Myocyte (in vitro differentiated cells): ENCODE results near the gene MYO18B. TPM values are rescaled to one million over a fixed set of nuclear protein-coding genes. Genes with fewer than 3 reads are reported as not detected.
A peak's percentile ranks its signal among the peaks of the same experiment; 100 is the strongest.

Experiments
- DNase-seq: peaks from one replicate; pipeline ENCODE4 v3.0.0-alpha.2; 2012; ENCODE audit warnings: low read depth
- total RNA-seq: library from RNA; depleted of rRNA; stranded (reverse); fragments of >200 nt; gene quantifications from 2 replicates; pipeline ENCODE4 v1.2.3, GENCODE V29; 2014

The MYO18B gene
- total RNA-seq, 1 donor from 2014 or later = 165 TPM

DNA sequence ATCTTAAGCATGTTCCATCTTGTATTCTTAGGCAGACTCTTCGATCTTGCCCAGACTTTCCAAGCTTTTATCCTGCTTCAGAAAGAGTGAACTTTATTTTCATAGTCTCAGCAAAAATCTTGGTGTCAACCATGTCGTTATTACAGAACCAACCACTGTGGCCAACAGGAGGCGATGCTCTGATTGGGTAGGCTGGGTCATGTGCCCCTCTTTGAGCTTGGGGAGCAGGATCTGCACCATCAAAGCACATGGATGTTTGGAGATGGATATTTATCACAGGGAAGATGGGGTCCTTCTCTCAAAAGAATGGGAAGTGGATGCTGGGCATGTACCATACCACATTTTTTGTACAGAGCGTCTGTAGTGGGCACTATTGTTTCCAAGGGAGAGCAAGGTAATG, 197.4 kb downstream of the MYO18B start:
- no peak for DNase-seq

DNA sequence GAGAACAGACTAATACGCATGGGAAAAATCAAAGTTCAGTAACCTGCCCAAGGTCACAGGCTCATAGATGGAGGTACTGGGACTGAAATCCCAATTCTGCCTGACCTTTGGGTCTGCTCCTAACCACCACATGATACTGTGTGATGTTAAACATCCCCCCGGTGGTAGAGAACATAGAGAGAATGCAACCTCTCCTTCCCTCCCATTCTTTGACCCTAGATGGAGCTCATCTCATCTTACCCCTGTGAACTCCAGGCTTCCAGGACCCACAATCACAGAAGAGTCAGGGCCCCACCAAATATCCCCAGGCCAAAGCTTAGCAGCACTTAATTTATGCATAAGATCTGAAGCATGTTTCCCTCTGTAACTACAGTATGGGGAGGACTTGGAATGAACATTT, 198.5 kb downstream of the MYO18B start:
- DNase-seq = no peak

DNA sequence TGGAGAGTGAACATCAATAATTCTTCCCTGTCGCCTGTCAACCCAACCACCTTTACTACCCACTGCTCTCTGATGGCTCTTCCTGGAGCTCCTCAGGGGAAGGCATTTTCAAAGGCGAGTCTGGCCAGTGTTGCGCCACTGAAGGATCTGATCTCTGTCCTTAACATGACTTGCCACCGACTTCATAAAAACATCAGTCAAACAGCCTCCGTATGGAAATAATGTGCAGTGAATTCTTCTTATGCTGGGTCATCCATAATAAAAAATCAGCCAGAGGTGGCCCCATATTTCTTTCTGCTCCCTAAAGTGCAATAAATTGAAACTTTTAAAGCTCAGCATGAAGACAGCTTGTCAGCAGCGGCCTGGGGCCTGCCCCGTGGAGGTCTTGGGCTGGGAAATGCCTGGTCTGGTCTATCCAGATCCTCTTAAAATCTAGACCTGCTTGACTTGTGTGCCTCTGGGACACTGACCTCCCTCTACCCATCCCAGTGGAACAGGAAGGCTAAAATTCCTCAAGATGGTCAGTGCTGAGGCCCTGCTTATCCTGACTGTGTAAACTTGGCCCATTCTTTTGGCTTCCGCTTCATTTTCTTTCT, 199.5 kb downstream of the MYO18B start:
- DNase-seq = peak; percentile 17

DNA sequence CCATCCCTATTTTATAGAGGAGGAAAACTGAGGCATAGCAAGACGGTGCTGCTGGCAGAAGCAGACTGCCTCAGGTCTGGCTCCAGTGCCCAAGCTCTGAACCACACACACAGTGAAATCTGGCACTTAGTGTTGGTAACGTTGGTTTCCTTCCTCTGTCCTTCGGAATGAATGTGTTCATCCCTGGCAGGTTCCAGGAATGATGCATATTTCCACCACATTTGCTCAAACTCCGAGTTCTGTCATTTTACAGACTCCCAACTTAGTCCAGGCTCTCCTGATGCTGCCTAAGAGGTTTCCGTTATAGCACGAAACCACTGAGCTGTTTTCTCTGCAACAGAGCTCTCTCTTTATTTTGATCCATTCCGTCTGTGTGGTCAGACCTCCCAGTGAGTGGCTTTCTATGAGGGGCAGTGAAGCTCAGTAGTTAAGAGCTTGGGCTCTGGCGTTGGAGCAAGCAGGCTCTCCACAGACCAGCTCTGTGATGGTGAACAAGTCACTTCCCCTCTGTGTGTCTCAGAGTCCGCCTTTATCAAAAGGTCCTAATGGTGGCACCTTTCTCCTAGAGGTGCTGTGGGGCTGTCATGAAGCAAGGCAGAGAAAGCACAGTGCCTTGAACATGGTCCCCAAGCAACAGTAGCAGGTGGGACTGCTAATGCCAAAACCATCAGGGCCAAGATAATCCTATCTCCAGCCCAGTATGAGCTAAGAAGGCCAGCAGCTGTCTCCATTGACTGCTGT, 200.3 kb downstream of the MYO18B start:
- peak; percentile 88 for DNase-seq

DNA sequence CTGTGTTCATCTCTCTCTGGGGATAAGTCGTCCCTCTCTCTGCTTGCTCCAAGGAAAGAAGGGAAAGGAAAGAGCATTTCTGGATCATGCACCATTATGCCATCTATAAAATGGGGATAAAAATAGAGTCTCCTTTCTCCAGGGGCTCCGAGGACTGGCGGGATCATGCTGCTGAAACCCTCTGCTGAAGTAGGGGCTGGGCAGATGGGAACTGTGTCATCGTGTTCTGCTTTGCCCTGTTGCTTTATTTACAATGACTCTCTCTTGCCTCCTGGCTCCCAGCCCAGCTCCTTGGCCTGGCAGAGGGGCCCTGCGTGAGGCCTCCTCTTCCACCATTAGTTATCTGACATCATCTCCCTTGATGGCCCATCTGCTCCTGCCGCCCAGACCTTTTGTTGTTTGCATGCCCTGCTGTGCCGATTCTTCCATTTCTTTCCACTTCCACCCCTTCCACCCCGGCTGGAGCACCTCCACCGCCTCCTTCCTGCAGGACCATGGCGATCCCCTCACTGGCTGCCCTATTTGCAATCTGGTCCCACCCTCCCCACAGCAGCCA, 200.9 kb downstream of the MYO18B start:
- DNase-seq = peak; percentile 91

DNA sequence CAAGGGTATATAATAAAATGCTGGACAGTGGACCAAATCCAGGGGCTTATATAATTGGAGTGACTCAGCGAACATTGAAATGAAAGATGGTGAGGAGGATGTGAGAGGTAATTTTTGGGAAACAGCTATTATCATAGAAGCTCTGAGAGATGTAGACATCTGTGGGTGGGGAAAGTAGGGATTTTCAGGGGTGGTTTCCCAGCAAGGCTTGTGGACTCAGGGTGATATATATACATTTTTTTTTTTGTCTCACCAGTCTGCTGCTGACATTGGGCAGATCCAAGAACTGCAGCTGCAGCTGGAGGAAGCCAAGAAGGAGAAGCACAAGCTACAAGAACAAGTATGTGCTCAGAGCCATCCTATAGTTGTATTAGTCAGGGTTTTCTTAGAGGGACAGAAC, 208.1 kb downstream of the MYO18B start:
- DNase-seq = no peak

DNA sequence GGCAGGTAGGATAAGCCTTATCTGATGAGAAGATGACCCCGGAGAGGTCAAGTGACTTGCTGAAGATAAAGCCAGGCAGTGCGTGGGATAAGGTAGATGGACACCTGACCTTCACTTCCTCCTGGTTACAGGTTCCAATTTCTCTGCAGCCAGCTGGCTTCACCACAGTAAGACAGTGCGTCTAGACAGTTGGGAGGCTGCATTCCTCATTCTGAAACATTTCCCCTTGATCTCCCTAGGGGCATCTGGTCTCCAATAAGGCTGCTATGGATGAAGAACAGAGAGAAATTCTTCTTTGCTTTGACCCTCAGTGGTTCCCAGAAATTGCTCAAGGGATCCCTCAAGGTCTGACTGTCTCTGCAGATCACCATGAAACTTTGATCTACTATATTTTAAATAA, 211.3 kb downstream of the MYO18B start:
- no peak for DNase-seq

DNA sequence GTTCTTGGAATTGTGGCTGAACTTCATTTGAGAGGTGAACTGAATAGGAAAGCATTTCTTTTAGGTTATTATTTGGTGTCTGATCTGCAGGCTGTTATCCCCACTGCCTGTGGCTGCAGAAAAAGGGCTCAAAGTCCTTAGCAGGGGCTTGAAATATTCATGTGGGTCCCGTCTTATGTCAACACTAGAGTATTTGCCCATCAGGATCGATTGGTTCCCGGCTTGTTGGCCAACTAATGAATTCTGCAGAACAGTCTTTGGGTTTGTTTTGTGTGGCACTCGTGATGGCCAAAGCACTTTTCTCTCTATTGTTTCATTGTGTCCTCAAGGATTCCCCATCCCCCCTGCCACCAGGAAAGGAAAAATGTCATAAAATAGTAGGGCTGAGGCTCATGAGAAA, 211.9 kb downstream of the MYO18B start:
- DNase-seq = no peak

DNA sequence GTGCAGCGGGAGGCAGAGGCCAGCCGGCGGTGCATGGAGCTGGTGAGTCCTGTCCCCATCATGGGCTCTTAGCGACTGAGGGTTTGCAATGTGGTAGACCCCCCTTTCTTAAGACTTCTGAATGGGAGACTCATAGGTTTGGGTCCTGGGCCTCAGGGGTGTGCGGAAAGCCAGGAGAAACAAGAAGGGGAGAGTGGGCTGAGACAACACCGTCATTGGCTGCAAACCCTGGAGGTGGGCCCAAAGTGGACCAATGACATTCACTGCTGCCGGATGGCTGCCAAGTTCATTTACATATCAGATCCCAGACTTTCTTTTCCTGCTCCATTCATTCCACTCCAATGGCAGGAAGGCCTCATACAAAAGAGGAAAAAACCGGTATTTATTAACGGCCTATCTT, 213.3 kb downstream of the MYO18B start:
- no peak for DNase-seq

DNA sequence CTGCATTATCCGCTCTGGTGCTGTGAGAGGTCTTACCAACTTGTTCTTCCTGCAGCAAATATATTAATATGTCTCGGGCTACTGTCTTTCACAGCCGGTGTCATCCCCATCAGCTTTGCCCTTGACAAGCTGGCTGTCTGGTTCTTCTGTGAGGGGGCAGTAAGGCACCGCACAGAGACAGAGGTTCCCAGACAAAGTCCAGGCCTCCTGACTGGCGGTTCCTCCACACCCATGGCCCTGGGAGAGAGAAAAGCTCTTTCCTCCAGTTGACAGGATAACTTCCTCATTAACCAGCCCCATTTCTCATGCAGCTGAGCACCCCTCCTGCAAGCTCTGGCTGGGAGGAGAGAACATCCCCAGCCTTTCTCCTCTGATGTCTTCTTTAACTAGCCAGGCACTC, 214.8 kb downstream of the MYO18B start:
- no peak for DNase-seq

DNA sequence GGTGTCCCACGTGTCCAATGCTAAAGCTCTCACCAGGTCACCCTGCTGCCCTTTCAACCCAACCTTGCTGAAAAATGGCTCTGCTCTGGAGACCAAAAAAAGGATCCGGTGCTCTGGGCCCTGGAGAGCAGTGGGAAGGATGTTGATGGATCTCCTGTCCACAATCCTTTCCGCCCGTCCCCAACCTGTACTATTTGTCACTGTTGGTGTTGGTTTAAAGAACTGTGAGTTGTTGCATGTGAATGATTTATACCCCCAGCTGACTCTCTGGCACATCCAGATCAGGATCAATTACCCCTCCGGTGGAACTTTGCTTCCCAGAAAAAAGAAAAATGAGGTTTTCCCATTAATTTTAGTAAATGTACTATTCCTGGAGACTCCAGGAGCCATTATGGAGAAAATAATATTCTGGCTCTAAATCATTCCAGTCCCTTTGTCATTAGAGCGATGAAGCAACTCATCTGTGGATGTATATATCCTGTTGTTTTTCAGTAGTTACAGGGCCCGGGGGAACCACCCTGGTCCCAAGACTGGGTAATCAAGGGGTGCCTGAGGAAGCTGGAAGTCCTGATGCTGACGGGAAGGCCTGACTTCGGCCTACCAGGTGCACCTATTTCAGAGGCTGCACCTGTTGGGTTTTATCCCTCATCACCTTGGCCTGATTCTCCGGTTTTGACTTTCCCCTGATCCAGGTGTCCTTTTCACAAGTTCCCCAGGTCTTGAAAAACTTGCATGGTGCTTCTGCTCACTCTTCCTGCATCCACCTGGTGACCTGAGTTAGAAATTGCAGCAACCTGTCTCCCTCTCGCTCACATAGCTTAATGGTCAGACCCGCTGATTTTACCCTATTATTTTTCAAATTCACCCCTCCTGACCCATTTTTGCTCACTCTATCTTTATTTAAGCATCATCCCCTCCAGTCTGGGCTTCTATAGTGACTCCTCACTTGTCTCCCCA, 218.1 kb downstream of the MYO18B start:
- DNase-seq = no peak

DNA sequence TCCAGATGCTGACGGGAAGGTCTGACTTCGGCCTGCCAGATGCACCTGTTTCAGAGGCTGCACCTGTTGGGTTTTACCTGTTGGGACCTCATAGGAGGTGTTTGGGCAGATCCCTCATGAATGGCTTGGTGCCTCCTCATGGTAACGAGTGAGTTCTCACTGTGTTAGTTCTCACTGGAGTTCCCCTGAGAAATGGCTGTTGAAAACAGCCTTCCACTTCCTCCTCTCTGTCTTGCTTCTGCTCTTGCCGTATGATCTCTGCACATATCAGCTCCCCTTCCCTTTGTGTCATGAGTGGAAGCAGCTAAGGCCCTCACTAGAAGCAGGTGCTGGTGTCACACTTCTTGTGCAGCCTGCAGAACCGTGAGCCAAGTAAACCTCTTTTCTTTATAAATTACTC, 219.7 kb downstream of the MYO18B start:
- DNase-seq = no peak

DNA sequence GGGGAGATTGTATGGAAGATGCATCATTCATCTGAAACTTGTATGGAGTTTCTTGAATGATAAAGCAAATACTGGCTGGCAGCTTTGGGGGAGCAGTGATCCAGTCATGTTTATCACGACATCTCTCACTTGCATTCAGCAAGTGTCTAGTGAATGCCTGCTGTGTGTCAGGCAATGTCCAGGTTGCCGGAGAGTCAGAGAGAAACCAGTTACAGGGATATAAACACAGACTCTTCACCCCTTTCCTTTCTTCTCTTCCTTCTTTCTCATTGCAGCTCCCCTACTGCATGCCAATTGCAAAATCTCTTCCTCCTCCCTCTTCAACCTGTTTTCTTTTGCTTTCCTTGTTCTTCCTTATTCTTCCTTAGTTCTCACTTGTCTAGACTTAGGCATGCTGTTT, 220.7 kb downstream of the MYO18B start:
- no peak for DNase-seq

DNA sequence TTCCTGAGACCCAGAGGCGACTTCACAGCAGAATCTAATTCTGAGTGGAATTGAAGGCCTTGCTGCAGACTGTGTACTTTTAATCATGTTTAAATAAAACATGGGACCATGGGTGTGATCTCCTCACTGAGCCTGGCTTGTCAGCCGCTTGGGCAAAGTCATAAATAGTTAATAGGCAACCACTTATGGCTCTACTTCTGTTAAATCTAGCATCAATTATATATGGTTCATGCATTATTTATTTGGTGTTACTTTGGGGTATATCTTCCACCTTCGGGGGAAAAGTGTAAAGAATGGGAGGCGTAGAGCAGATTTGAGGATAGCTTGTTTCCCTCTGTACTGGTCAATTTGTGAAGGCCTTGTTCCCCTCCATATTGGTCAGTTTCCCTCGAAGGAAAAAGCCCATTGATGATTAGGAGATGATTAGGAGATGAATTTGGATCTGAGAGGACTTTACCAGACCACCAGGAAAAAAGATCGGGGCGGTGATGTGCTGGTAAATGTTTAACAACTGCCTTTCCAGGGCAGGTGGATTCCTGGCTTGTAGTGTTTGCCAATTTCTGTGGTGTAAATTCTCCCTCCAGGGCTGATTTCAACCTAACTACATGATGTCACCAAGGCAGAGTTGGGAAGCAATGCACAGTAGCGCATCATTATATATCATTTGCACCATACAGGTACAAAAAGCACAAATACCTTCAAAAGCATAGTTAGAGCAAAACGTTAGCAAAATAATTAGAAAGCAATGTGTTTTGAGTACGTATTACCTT, 223.2 kb downstream of the MYO18B start:
- no peak for DNase-seq

DNA sequence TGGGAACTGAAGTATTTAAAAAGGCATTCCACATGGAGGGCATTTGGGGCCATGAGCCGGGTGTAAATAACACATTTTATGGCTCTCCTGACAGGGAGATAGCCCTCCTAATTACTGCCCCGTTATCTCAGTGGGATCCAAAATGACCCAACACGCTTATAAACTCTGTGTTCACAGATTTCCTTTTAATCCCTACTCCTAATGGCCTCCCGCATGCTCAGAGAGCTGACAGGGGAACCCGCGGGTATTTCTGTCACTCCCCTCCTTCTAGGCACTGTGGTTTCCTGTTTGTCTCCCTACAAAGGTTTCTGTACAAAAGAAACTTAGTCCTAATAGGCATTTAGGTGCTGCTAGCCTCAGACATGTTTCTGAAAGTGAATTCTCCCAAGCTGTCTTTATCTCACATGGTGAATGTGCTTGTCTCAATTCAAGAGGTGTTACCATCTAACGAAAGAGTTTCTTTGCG, 224.5 kb downstream of the MYO18B start:
- no peak for DNase-seq

DNA sequence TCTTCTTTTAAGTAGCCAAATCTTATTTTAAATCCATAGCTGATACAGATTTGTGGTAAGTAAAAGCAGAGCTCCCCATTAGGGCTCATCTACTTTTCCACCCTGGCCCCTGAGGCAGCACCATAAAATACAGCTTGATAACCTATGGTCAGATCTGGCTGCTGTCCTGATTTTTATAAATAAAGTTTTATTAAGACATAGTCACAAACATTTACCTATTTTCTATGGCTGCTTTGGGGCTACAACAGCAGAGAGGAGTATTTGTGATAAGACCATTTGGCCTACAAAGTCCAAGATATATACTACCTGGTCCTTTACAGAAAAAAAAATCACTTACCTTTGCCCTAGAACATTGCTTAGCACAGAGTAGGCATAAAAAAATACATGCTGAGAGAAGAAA, 227.3 kb downstream of the MYO18B start:
- no peak for DNase-seq

DNA sequence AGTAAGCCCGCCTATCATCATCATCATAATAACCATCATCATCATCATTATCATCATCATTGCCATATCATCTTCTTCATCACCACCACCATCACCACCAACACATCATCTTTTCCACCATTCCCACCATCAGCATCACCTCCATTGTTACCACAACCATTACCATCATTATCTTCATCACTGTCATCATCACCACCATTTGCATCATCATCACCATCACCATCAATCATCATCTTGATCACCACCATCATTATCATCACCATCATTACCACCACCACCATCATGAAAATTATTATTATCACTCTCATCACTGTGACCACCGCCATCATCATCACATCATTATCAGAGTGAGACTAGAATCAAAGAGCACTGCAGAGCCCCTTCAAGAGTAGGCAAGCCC, 227.9 kb downstream of the MYO18B start:
- DNase-seq = no peak

DNA sequence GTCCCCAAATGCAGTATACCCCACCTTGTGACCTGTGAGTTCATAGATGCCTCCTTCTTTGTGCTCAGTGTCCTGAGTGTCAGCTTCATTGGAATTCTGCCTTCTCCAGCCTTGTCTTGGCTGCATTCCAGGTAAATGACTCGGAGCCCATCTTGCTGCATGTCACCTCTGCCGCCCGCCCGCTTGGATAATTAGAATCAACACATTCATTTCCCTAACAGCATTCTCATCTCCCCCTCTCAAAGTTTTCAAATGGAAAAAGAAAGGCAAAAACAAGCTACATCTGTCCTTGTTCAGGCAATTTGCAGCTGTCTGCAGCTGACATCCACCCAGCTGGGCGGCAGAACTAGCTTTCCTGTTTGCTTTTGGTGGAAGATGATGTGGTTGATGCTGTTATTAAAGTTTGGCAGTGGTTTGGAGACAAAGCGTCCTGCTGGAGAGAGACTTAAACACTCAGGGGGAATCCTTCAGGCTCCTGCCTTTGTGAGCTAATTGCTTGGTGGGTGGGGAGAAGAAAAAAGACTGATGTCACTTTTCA, 228.5 kb downstream of the MYO18B start:
- DNase-seq = peak; percentile 36

DNA sequence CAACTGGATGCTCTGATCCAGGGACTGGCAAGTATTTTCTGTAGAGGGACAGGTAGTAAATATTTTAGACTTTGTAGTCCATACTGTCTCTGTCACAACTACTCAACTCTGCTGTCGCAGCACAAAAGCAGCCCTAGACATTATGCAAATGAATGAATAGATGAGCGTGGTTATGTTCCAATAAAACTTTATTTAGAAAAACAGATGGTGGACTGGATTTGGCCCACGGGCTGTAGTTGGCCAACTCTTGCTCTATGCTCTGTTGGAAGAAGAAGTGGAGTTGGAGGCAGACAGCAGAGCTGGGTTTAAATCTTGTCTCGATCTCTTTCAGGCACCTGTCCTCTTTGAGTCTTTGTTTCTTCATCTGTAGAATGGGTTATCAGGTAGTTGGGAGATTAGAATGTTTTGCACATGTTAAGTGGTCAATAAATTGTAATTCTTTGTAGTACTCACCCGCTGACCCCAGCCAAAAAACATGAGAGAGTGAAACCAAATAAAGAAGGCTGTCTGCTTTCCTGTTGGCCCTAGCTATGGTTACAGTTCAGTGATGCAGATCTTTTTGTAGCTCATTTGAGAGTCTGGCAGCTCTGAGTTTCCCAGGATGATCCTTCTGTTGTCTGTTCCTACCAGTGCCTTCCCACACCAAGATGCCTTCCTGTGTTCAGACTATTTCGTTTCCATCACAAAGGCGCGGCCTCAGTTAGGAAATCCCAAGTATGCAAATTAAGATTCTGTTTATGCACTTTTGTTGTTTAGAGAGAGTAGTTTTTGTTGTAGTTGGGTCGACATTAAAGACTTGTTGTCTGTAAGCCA, 229.2 kb downstream of the MYO18B start:
- no peak for DNase-seq

DNA sequence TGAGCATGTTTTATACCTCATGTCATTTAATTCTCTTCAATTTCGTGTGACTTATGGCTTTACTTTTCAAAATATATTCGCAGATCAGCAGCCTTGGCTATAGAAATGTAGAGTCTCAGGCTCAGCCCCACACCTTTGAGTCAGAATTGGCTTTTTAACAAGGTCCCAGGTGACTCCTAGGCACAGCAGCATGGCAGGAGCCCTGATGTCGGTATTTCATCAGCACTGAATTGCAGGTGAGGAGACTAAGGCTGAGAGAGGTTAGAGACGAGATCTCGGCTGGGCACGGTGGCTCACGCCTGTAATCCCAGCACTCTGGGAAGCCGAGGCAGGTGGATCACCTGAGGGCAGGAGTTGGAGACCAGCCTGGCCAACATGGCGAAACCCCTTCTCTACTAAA, 230.4 kb downstream of the MYO18B start:
- DNase-seq = no peak
